ENCODE results near the gene CAMK2B.

DNA sequence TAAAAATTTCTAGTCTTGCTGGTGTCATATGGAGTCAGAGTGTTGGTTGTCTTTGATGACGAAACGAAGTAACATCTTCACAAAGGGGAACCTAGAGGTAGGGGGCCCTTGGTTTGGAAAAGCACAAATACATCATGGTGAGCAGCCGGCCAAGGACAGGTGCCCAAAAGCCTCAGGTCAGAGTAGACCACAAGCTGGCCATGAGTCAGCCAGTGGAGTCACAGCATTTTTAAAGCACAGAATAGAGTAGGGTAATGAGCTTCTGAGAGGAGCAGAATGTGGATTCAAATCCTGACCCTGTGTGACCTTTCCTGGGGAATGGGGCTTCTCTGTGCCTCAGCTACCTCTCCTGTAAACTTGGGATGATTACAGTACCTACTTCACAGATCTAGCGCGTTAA, 5.3 kb downstream of the CAMK2B start:
- TF ChIP-seq EZH2phosphoT487 (IDR thresholded peaks at IDR 0.05; ENCODE audit: low read depth, severe bottlenecking, unreplicated experiment) = no peak
- TF ChIP-seq, protein P1, sequence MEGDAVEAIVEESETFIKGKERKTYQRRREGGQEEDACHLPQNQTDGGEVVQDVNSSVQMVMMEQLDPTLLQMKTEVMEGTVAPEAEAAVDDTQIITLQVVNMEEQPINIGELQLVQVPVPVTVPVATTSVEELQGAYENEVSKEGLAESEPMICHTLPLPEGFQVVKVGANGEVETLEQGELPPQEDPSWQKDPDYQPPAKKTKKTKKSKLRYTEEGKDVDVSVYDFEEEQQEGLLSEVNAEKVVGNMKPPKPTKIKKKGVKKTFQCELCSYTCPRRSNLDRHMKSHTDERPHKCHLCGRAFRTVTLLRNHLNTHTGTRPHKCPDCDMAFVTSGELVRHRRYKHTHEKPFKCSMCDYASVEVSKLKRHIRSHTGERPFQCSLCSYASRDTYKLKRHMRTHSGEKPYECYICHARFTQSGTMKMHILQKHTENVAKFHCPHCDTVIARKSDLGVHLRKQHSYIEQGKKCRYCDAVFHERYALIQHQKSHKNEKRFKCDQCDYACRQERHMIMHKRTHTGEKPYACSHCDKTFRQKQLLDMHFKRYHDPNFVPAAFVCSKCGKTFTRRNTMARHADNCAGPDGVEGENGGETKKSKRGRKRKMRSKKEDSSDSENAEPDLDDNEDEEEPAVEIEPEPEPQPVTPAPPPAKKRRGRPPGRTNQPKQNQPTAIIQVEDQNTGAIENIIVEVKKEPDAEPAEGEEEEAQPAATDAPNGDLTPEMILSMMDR (IDR thresholded peaks at IDR 0.05; ENCODE audit: poor library complexity) = no peak
- TF ChIP-seq EZH2 (IDR thresholded peaks at IDR 0.05; ENCODE audit: borderline replicate concordance) = no peak

All from hepatocyte (in vitro differentiated cells).